Stimulated activated CD4-positive, alpha-beta T cell treated with anti-CD3 and anti-CD28 coated beads, Interleukin-15, amount 100 ng/mL, for 24 hours (primary cell): ENCODE results near the gene EPC2.
"Not testable (repeated sequence)": the region's sequence is repeated elsewhere in the genome, so short reads cannot be mapped to it uniquely, and the experiment has no call there.

Experiments used
- DNase-seq: peaks from one replicate; pipeline ENCODE4 v3.0.0-alpha.2; 2020

EPC2 gene

DNA sequence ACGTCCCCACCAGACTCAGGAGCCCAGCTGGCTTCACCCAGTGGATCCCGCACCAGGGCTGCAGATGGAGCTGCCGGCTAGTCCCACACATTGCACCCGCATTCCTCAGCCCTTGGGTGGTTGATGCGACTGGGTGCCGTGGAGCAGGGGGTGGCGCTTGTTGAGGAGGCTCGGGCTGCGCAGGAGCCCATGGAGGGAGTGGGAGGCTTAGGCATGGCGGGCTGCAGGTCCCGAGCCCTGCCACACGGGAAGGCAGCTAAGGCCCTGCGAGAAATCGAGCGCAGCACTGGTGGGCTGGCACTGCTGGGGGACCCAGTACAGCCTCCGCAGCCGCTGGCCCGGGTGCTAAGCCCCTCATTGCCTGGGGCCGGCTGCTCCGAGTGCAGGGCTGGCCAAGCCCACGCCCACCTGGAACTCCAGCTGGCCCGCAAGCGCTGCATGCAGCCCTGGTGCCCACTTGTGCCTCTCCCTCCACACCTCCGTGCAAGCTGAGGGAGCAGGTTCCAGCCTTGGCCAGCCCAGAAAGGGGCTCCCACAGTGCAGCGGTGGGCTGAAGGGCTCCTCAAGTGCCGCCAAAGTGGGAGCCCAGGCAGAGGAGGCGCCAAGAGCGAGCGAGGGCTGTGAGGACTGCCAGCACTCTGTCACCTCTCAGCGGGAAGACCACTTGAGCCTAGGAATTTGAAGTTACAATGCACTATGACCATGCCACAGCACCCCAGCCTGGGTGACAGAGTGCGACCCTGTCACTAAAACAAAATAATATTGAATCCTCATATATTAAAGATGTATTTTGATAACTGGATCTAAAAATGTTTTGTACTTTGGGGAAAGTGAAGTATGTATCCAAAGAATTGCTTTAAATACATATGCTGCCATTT lies 34.0 kb downstream of the EPC2 start:
- not testable (repeated sequence) for DNase-seq

DNA sequence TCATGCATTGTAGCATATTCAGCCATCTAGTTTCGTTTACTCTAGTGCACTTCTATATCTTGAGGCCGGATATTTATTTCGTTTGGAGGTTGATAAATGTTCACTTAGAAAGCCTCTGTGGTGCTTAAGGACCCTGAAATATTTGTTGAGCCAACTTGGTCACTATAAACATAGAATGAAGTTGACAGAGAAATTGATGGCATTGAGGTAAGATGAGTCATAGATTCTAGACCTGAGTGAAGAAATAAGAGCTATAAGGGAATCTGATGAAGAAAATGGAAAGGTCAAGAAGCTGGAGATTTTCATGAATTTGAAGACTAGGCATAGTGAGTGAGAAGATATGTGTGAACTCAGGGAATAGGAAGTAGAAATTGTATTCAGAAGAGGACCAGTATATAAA lies 35.9 kb downstream of the EPC2 start:
- DNase-seq: no peak

DNA sequence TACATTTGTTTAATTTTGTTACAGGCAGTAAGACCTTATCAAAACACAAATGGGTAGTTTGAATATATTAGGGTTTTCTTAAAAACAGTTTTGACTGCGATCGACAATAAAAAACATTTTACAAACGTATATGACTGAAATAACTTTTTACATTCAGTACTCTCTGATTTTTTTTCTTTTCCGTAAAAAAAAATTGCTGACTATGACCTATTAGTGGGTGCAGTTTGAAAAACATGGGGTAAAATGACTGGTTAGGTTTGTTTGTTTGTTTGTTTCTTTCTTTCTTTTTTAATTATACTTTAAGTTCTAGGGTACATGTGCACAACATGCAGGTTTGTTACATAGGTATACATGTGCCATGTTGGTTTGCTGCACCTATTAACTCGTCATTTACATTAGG lies 36.9 kb downstream of the EPC2 start:
- no peak for DNase-seq

DNA sequence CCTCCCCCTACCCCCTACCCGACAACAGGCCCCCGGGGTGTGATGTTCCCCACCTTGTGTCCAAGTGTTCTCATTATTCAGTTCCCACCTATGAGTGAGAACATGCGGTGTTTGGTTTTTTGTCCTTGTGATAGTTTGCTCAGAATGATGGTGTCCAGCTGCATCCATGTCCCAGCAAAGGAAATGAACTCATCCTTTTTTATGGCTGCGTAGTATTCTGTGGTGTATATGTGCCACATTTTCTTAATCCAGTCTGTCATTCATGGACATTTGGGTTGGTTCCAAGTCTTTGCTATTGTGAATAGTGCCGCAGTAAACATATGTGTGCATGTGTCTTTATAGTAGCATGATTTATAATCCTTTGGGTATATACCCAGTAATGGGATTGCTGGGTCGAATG lies 37.3 kb downstream of the EPC2 start:
- not testable (repeated sequence) for DNase-seq

DNA sequence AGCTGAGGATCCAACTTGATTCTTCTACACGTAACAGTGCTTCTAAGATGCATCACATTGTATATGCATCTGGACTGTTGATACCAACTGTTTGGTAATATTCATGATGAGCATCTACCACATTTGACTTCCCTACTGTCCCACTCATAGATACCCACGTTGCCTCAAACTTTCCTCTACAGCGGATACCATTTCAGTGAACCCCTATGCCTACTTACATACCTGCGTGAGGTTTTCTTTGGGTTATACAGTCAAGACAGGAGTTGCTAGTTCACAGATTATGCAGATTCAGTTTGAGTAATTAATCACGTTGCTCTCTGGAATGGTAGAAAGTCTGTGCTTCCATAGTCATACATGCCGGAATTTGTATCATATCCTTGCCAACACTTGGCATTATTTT lies 40.0 kb downstream of the EPC2 start:
- DNase-seq: no peak

DNA sequence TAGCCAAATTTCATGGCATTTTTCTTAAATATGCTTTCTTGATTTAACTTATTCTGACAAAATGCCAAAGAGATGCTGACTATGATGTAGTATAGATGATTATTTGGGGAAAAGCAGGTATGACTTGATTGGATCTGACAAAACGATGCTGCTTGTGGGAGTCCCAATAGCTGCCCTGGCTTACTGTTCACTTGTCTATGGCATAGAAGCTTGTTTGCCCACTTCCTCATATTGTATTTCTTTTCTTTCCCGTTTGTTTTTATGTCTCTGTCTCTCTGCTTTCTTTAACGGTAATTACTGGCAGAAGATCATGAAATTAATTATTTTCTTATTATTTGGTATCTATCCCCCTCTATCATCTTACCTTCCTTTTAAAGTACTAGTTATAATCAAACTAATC lies 43.0 kb downstream of the EPC2 start:
- no peak for DNase-seq

DNA sequence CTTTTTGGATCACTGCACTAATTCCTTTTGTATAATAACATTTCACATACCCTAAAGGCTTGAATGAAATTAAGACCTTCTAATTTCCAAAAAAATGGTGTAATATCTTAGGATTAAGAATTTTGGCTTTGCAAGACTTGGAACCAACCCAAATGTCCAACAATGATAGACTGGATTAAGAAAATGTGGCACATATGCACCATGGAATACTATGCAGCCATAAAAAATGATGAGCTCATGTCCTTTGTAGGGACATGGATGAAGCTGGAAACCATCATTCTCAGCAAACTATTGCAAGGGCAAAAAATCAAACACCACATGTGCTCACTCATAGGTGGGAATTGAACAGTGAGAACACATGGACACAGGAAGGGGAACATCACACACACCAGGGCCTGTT lies 43.5 kb downstream of the EPC2 start:
- not testable (repeated sequence) for DNase-seq

DNA sequence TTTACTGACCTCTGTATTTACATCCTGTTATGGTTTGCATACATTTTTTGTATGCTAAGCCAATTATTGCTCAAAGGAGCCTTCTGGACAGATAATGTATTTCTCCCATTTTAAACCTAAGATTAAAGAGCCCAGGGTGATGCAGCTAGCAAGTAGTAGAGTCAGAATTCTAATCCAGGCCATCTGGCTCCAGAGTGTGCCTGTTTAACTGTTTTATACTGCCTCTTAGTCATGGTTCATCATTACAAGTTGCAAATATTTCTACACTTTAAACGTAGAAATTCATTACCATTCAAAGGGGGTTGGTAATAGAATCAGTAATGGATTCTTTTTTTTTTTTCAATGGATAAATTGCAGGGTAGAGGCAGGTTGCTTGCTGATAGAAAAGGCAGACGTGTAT lies 52.4 kb downstream of the EPC2 start:
- DNase-seq: no peak

DNA sequence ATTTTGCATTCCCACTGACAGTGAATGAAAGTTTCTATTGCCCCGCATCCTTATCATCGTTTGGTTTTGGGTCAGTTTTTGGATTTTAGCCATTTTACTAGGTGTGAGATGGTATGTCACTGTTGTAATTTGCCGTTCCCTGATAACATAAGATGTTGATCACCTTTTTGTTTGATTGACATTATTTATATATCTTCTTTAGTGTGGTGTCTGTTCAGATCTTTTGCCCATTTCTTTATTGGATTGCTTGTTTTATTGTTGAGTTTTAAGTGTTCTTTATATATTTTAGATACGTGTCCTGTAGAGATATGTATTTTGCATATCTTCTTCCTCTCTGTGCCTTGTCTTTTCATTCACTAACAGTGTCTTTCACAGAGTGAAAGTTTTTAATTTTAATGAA lies 55.3 kb downstream of the EPC2 start:
- no peak for DNase-seq

DNA sequence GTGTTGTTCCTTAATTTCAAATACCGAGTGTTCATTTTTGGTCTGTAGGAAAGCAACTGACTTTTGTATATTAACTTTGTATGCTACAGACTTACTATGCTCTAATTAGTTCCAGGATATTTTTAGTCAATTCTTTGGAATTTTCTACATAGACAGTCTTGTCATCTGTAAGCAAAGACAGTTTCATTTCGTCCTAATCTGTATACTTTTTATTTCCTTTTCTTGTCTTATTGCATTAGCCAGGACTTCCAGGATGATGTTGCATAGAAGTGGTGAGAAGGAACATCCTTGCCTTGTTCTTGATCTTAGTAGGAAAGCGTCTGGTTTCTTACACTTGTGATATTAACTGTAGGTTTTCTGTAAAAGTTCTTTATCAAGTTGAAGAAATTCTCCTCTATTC lies 56.5 kb downstream of the EPC2 start:
- DNase-seq: no peak

DNA sequence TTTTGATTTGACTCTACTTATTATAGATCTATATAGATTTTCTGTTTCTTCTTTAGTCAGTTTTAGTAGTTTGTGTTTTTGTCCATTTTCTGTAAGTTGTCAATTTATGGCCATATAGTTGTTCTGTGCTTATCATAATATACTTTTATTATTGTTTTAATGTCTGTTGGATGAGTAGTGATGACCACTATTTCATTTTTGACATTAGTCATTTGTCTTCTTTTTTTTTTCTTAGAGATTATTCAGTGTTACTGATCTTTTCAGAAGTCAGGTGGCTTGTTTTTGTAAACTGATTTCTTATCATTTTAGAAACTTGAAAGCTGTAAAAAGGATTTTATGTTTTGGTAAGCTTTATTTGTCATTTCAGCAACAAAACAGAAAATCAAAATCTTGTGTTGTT lies 57.3 kb downstream of the EPC2 start:
- no peak for DNase-seq

DNA sequence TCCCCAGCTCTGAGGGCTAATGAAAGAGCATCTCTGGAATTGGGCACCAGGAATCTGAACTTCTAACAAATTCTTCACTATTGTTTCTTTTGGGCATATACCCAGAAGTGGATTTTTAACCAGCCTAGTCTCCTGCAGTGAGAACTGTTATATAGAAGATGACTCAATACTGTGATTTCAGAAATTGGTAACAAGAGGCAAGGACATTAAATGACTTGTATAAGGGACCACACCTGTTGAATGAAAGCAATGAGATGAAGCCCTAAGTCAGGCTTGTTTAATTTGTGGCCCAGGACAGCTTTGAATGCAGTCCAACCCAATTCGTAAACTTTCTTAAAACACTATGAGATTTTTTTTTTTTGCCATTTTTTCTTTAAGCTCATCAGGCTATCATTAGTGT lies 57.9 kb downstream of the EPC2 start:
- no peak for DNase-seq

DNA sequence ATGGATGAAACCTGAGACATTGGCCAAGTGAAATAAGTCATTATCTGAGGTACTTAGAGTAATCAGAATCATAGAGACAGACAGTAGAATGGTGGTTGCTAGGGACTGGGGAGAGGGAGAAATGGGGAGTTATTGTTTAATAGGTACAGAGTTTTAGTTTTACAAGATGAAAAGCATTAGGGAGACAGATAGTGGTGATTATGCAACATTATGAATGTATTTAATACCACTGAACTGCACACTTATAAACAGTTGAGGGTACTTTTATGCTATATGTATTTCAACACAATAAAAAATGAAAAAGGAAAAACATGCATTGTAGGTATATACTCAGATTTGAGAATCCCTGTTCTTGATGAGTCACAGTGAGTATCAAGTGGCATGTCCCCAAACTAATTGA lies 59.7 kb downstream of the EPC2 start:
- no peak for DNase-seq

DNA sequence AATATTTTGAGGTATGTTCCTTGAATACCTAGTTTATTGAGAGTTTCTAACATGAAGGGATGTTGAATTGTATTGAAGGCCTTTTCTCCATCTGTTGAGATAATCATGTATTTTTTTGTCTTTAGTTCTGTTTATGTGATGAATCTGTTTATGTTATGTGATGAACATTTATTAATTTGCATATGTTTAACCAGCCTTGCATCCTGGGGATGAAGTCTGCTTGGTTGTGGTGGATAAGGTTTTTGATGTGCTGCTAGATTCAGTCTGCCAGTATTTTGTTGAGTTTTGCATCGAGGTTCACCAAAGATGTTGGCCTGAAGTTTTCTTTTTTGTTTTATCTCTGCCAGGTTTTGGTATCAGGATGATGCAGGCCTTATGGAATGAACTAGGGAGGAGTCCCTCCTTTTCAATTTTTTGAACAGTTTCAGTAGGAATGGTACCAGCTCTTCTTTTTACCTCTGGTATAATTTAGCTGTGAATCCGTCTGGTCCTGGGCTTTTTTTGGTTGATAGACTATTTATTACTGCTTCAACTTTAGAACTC lies 71.9 kb downstream of the EPC2 start:
- DNase-seq: no peak

DNA sequence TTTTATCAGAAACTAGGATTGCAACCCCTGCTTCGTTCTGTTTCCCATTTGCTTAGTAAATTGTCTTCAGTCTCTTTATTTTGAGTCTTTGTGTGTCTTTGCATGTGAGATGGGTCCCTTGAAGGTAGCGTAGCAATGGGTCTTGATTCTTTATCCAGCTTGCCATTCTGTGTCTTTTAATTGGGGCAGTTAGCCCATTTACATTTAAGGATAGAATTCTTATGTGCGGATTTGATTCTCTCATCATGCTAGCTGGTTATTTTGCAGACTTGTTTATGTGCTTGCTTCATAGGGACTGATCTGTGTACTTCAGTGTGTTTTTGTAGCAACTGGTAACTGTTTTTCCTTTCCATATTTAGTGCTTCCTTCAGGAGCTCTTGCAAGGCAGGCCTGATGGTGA lies 73.5 kb downstream of the EPC2 start:
- no peak for DNase-seq

DNA sequence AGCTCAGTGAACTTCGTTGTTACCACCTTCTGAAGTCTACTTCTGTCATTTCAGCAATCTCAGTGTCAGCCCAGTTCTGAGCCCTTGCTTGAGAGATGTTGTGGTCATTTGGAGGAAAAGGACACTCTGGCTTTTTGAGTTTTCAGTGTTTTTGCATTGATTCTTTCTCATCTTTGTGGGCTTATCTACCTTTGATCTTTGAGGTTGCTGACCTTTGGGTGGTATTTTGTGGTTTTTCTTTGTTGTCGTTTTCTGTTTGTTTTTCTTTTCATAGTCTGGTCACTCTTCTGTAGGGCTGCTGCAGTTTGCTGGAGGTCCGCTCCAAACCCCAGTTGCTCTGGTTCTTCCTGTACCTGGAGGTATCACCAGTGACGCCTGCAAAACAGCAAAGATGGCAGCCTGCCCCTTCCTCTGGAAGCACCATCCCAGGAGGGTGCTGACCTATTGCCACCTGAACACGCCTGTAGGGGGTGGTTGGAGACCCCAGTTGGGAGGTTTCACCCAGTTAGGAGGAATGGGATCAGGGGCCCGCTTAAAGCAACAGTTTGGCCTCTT lies 74.7 kb downstream of the EPC2 start:
- no peak for DNase-seq

DNA sequence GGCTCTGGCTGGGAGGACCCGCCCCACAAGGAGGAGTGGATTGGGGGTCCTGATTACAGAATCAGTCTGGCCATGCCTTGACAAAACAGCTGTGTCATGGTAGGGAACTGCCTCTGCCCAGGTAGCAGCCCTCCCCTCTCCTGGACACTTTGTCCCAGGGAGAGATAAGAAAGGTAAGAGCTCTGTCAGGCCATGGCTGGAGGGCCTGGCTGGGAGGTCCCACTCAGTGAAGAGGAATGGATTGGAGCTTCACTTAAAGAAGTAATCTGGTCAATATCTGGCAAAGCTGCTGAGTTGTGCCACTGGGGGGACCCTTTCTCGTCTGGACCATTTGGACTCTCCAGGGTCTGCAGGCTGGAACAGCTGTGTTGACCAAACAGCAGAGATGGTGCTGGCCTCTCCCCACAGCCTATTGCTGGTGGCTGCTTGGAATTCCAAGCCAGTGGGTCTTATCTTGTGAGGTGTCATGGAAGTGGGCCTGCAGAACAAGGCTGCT lies 75.4 kb downstream of the EPC2 start:
- DNase-seq: no peak

DNA sequence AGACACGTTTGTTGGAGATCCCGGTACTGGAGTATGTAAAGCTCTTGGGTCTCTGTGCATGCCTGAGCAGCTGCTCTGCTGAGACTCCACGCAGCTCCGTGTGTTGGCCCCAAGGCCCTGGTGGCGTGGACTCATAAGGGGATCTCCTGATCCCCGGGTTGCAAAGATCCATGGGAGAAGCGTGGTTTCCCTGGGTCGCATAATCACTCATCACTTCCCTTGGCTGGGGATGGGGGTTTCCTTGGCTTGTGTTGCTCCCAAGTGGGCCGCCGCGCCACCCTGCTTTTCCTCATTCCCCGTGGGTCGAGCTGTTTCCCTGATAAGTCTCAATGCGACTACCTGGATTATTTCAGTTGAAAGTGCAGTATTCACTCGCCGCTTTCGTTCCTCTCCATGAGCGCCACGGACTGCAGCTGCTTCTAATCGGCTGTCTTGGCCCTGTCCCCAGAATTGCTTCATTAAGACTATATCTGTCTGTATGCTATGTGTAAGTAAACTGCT lies 76.0 kb downstream of the EPC2 start:
- peak; percentile 25 for DNase-seq

DNA sequence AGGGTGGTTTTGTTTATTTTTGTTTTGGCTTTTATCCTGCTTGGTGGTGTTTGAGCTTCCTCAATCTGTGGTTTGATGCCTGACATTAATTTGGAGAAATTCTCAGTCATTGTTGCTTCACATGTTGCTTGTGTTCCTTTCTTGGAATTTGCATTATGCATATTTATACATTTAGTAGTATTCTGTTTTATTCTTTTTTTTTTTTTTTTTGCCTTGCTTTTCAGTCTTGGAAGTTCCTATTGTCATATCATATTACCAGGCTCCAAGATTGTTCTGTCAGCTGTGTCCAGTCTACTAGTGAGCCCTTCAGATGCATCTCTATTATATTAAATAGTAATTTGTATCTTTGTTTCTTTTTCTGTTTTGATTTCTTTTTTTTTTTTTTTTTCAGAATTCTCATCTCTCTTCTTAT lies 77.0 kb downstream of the EPC2 start:
- no peak for DNase-seq

DNA sequence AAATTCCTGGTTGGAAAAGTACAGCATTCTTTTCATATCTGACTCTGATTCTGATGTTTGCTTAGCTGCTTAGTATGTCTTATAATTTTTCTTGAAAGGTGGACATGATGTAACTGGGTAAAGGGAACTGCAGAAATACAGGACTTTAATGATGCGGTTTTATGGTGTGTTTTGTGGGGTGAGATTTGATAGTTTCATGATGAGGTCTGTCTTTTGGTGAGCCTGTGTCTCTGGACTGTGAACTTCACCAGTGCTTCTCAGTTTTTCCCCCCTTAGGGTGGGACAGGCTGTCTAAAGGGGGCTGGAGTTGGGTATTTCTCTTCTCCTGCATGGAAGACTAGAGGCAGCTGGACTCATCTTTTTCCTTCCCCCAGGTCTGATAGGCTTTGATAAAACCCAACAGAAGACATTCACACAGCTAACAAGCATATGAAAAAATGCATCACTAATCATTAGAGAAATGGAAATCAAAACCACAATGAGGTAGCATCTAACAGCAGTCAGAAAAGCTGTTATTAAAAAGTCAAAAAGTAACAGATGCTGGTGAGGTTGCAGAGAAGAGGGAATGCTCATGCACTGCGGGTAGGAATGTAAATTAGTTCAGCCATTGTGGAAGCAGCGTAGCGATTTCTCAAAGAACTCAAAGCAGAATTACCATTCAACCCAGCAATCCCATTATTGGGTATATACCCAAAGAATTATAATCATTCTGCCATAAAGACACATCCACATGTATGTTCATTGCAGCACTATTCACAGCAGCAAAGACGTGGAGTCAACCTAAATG lies 77.6 kb downstream of the EPC2 start:
- no peak for DNase-seq

DNA sequence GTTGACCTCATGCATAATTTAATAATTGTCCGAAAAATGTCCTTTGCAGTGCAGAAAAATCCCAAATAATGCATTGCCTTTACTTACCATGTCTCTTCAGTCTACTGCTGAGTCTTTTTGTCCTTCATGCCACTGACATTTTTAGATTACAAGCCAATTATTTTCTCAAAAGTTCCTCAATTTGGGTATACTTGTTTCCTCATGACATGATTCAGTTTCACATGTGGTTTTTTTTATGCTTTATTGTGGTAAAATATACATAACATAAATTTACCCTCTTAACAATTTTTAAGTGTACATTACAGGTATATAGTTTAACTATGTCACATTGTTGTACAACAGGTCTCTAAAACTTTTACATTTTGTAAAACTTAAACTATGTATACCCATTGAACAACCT lies 81.0 kb downstream of the EPC2 start:
- no peak for DNase-seq

DNA sequence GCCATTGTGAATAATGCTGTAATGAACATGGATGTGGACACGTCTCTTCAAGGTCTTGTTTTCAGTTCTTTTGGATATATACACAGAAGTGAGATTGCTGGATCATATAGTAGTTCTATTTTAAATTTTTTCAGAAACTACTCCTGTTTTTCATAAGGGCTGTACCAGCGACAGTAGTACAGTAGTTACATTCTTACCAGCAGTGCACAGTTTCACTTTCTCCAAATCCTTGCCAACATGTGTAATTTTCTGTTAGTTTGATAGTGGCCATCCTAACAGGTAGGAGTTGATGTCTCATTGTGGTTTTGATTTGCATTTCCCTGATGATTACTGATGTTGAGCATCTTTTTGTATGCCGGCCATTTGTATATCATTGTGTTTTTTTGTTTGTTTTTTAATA lies 81.7 kb downstream of the EPC2 start:
- DNase-seq: no peak

DNA sequence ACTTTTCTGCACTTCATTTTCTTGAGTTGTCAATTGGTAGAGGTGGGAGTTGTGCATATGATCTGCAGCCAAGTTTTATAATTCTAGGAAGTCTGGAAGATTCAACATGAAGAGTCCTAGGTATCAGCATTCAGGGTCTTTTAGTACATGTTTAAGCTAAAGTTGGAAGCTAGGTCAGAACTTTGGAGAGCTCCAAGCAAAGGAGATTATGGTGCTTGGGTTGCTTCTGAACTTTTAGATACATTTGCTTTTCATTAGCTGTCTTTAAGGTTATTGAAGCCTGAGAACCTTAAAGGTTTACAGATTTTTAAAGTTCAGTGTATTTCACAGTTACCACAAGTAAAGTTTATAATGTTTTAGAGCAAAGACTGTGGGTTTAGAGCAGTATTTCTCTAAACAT lies 85.5 kb downstream of the EPC2 start:
- DNase-seq: no peak
